NCI-H1048 (cell line): Measurements from ENCODE around the gene TTLL9.

Experiments
- DNase-seq: peaks from one replicate; lab custom pipeline; 2025; lab: John Stamatoyannopoulos, UW

The TTLL9 gene

DNA sequence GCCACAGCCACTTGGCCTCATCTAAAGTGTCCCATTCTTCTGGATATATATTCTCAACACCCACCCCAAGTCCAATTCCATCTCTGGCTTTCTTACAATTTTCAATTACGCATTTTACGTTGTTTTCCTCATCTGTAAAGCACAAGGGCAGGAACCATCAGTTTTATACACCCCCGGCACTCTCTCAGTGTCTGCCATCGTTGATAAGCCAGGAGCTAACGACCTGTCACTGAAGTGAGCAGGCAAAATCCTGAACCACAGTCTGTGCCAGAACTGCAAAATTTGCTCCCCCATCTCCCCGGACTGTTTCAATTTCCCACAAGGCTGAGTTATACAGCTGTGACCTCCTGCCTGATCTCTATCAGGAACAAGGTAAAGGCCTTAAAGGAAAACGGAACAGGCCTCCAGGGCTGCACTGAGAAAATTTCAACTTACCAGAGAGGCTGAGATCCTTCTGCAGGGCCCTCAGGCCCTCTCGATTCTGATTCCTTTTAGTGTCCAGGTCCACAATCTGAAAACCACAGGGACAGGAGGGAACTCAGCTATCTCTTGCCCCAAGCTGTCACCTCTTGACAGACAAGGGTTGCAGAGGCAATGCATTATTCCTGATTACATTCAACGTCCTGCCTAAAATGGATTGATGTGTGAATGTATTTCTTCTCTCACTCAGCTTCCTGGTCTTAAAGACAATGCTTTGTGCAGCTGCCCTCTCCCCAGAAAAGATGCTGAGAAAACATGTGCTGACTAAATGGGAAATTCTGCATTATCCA, 79.6 kb downstream of the TTLL9 start:
- no peak for DNase-seq

DNA sequence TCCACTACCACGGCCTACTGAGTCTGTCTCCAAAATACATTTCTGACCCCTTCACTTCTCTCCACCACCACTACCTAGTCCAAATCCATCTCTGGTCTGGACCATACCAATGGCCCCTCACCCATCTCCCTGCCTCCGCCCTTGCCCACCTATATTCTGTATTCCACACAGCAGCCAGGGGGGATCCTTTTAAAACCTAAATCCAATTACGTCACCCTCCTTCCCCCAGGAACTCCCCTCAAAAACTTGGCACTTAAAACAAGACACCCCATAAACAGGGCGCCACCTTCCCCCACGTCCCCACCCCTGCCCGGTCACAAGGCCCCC, 80.7 kb downstream of the TTLL9 start:
- DNase-seq, result no peak

DNA sequence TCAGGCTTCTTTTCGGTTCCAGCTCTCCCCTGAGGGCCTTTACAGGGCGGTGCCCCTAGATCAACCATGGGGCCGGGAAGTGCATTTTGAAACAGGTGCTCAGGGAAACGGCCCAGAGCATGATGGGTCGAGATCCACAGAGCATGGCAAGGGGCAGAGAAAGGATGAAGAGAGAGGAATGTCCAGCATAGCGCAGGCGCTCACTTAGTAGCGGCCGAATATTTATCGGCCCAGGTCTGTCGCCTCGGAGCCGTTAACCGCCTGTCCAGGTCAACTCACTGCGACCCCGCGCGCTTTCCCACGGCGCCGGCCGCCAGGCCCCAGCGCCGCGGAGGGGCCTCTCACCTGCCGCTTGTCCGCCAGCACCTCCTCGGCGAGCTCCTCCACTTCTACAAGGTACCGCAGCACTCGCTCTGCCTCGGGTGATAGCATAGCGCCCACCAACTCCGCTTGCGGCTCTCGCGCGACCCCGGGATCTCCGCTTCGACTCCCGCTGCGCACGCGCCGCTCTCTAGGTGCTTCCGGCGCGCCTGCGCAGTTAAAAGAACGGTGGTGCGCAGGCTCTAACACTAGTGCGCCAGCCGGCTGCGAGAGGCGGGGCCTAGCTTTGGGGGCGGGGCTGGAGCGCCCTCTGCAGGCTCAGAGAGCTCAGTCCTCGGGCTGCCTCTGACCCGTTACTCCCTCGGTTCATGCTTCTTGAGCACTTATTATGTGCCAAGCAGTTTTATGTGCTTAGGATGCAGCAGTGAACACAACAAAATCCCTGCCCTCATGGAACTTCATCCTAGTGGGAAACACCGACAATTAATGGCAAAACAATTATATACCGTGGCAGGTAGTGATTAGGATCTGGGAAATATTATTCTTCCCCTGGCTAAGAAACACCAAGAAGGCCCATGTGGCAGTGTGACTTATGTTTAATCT, 81.4 kb downstream of the TTLL9 start, which contains the start of gene PDRG1:
Gene PDRG1, minus strand, starts transcription at position 517 of the 924 bp plus-strand sequence. Its CDS starts 85 bp downstream, at position 432.
- DNase-seq, result peak; percentile 91

DNA sequence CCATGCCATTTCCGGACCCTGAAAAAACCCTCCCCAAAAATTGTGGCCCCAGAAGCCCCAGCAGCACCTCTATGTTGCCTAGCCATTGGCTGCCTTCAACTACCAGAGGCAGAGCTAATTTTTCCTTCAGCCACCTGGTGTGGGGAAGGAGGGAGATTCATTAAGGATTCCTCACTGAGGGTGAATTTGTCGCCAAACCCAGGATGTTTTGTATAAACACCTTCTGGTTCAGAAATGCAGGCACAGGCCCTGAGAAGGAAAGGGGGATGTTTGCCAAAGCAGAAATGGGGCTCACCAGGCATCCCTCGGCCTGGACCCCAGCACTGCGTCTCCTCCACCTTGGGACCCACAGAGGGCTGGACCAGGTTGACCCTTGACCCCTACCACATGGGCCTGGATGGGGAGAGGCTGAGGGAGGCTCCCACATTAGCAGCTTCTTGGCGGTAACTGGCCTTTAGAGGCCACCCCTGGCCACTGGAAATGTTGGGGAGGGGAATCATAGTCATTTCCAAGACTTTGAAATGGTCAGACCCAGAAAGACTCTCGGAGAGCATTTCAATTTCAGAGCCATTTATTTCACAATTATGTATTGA, 83.2 kb downstream of the TTLL9 start:
- DNase-seq, result no peak

DNA sequence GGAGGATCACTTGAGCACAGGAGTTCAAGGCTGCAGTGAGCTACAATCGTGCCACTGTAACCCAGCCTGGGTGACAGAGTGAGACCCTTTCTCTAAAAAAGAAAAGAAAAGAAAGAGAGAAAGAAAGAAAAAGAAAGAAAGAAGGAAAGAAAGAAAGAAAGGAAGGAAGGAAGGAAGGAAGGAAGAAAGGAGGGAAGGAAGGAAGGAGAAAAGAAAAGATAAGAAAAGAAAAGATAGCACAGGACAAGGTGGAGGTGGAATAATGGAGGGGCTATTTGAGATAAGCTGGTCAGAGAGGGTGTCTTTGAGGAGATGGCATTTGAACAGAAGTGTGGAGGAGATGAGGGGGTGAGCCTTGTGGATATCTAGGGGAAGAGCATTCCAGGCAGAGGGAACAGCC, 84.1 kb downstream of the TTLL9 start:
- DNase-seq, result no peak

DNA sequence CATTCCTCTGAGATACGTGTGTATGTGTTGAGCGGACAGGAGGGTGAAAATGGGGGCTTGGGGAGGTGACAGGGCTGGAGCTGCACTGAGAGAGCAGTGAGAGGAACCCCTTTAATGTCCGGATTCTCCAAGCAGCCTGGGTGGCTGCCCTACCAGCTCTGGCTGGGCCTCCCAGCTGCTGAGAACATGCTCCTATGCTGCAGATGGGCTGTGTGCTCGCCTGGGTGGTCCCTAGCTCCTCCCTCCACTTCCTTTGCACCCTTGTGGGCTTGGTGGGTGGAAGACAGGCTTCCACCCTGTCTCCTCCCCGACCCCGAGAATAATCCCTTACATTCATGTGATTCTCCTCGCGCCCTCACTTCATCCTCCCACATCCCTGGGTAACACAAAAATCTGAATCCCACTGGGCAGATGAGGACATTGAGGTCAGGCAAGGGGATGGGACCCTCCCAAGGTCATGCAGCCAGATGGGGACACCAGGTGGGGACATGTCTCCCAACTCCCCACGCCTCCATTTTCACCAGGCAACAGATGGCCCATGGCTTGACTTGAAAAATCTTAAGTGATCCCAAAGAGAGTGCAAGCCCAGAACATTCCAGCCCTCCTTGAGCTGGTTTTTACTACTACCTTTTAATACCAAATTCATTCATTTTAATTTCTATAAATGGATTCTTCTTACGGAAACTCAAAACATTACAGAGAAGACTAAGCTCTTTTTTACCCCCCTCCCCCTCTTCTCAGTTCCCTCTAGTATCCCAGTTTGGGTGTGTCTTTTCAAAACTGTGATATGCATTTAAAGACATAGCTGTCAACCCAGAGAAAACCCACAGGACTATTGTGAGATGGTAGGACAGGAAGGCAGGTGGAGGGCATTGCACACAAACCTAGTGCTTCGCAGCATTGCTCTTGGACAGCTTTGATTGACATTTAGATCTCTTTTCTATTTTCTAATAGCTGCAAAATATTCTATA, 86.4 kb downstream of the TTLL9 start:
- no peak for DNase-seq

DNA sequence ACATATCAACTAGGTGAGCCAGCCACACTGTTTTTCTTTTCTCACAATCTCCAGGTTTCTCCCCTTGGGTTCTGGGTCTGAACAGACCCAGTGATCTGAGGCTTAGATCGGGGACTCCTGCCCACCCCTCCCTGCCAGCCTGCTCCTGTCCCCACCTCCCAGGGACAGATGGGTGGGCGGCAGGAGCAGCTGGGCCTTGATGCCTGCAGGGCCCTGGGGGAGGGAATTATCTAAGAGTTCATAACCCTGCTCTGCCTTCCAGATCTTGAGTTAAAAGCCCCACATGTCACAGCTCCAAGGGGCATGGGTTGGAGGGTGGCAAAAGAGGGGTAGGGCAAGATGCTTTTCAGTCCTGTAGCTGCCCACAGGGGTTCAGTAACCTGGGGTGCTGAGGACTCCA, 92.3 kb downstream of the TTLL9 start:
- no peak for DNase-seq

DNA sequence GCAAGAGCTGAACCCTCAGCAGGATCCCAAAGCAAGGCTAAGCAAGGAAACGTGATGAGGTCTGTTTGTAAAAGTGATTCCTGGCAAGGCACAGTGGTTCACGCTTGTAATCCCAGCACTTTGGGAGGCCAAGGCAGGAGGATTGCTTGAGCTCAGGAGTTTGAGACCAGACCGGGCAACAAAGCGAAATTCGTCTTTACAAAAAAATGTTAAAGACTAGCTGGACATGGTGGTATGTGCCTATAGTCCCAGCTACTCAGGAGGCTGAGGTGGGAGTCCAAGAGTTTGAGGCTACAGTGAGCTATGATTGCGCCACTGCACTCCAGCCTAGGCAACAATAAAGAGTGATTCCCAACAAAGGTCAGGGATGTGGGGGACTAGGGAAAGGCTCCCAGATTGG, 93.5 kb downstream of the TTLL9 start:
- DNase-seq, result no peak

DNA sequence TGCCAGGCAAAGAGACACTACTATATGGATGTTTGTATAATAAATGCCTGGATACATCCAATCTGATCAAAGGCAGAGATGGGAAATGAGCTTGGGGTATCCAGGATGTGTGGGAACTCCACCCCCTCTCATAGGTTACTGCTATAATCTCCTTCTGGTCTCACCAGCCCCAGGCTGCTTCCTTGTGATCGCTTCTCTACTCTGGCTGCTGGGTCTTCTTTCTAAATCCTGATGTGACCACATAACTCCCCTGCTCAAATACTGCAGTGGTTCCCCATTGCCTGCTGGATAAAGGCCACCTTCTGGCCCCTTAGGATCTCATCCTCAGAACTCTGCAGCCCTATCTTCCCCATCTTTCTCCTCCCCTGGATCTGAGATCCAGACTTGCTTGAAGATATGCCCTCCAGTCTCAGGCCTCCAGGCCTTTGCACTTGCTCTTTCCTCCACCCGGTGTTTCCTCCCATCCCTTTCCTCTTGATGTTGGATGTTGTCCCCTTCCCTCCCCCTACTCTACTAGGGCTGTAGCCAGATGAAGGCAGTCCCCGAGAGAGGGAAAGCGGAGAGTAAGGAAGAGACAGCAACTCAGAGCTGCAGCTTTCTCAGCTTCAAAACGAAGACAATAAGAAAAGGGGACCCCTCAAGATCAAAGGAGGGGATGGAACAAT, 96.7 kb downstream of the TTLL9 start:
- no peak for DNase-seq

DNA sequence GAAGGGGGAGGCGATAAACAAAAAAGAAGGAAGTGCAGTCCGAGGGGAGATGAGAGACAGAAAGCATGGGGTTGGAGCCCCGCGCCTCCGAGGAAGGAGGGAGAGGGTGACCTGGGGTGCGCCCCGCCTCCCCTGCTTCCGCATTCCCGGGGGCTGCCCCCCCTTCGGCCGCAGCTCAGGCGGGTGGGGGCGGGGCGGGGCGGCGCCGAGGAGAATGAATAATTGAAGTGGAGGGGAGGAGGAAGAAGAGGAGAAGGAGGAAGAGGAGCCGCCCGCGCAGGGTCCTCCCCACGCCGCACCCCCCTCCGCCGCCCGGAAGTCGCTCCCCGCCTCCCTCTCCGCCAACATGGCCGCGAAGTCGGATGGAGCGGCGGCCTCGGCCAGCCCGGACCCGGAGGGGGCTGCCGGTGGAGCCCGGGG, 97.4 kb downstream of the TTLL9 start, which contains the start of gene XKR7:
Gene XKR7, plus strand, starts transcription at position 322 of the 420 bp plus-strand sequence. Its CDS starts 25 bp downstream, at position 347.
- DNase-seq, result no peak

DNA sequence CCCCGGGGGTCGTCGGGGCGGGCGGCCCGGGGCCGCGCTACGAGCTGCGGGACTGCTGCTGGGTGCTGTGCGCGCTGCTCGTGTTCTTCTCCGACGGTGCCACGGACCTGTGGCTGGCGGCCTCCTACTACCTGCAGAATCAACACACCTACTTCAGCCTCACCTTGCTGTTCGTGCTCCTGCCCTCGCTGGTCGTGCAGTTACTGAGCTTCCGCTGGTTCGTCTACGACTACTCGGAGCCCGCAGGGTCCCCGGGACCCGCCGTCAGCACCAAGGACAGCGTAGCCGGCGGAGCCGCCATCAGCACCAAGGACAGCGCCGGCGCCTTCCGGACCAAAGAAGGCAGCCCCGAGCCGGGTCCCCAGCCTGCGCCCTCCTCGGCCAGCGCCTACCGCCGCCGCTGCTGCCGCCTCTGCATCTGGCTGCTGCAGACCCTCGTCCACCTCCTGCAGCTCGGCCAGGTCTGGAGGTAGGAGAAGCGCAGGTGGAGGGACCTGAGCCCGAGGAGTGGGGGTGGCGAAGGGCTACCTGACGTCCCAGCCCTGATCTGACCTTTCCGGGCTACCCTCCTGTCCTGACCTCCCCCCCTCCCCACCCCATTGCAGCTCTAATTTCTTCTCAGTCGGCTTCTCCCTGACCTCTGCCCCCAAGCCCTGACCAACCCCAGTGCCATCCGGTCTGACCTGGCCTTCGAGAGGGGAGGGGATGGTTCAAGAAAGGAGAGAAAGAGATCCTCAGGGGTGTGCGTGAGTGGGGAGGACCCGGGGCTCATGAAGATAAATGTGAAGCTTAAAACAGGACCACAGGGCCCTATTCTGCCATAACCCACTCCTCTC, 98.1 kb downstream of the TTLL9 start:
- peak; percentile 50 for DNase-seq

DNA sequence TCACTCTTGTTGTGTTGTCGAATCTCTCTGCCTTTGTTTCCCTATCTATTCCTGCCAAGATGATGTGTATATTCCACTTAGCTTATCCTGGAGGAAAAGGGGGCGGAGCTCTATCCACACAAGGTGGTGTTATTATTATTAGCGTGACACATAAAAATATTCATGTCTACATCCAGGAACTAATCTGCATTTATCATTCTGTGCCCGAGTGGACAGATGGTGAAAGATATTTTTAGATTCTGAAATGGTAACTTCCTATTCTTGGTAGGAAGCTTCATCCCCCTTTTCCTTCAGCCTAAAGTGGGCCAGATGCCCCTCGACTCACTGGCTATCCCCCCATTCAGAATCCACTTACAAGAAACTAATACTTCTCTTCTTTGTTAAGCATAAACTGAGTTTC, 99.6 kb downstream of the TTLL9 start:
- DNase-seq, result no peak

DNA sequence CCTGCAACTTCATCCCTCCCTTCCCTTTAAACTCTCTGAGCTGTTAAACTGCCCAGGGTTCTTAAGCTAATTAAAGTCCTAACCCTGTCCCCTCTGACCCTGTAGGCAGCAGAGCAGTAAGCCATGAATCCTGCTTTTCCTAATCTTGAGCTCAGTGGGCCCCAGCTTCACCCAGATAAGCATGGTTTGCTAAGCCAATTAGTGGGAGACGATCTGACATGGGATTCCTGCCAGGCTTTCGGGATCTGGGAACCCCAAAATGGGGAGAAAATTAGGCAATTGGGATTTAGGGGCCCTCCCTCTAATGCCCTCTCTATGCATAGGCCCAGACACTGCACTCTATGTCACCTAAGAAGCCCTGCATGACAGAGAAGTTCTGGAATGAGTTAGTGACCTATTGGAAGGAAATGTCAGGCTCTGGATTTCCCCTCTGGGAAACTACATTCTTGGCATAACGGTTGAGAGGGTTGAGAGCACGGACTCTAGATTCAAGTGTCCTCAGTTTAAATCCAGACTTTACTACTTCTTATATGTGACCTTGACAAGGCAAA, 102.1 kb downstream of the TTLL9 start:
- no peak for DNase-seq

DNA sequence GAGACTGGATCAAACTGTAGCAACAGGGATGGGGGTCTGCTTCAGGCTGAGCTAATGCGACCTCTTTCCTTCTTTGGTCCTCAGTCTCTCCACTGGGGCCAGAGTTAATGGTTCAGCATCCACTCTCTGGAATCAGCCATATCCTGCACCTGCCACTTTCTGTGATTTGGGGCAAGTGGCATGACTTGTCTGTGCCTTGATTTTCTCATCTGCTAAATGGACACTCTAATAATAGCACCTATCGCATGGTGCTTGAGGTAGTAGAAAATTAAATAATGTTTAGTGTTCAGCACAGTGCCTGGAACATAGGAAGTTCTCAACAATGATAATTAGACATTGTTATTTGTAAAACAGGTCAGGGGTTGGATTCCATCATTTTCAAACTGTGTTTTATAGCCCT, 103.9 kb downstream of the TTLL9 start:
- DNase-seq, result no peak

DNA sequence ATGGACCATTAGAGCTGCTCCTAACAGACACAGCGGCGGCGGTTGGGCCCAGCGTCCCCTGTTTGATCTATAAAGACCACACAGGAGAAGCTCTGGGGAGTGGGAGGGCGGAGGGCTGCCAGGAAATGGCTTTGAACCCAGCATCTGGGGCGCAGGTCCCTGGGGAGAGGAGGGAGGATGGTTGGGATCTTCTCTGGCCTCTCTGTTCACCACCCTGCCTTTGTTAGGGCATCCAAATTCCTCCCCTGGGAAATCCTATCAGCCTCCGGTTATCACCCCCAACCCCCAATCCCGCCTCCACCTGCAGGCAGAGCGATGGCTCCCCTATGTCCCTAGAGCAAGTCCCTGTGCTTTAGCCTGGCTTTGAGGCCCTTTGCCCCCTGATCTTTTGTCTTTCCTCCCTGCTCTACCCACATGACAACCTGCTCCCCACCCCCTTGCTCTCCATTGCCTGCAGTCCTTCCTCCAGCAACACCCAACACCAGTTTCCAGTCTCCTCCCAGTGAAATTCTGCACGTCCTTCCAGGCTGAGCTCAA, 104.6 kb downstream of the TTLL9 start:
- DNase-seq, result no peak

DNA sequence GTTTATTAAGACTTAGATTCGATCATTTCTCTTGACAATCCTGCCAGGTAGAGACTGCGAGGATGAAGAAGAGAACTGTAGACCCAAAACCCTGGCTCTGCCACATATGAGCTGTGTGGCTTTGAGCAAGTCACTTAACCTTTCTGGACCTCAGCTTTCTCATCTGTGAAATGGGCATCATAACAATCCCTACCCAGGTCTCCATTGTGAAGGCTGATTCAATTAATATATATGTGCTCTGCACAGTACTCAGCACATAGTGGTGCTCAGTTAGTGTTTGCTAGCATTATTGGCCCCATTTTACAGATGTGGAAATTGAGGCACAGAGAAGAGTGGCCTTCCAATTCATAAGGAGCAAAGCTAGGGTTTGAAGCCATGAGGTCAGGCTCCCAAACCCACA, 105.4 kb downstream of the TTLL9 start:
- DNase-seq, result no peak

DNA sequence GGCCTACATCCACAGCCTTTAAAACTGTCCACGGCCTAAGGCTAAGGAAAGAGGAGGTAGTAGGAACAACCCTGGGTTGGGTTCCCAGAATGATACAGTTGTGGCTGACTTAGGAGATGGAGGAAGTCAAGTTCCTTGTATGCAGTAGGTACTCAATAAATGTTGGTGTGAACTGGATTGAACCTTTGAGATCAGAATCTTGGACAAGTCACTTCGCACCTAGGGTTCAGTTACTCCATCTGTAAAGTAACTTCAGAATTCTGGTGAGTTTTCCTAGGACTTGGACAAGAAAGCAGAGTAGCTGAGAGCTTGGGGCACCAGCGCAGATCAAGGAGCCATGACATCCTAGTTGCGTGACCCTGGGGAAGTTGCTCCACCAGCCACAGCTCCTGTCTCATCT, 106.6 kb downstream of the TTLL9 start:
- DNase-seq, result no peak

DNA sequence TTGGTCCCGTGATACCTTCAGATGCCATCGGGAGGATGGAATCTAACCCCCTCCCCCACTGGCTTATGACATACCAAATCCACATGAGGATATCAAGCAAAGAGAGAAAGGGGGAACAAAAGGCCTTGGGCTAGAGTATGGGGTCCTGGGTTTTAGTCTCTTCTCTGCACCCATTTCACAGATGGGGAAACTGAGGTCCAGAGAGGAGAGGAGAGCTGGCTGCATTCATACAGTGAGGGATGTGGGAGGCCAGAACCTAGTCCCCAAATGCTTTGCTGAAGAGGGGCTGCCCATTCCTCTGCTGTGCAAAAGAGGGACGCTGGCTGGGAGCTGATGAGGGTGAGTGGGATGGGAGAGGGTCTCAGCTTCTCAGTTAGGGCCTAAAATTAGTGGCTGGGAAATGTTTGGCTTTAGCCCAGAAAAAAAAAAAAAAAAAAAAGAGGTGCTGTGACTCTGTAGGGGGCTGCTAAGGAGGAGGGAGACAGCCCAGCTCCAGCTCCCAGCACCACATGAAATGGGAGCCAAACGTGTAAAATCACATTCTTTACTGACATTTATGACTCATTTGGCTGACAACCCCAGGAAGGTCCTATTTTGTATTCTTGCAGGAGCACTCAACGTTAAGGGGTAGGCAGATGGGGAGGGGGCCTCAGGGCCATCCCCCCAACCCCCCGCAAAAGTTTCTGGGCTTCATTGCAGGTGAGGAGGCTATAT, 109.4 kb downstream of the TTLL9 start:
- no peak for DNase-seq

DNA sequence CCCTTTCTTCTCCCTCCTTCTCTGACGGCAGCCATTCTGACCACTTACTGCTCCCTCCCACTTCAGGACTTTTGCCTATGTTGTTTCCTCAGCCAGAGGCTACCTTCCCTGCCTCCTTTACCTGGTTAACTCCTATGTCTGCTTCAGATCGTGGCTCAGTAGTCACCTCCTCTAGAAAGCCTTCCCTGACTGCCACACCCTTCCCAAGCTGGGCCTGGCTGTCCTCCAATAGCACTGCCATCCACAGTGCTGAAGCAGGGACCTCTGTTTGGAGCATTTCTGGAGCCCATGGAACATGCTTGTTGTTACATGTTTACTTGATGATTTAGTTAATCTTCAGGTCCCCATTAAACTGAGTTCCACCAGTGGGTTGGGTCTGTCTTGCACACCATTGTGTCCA, 111.3 kb downstream of the TTLL9 start:
- no peak for DNase-seq
